Tibial nerve (tissue), 4 donors: ENCODE measurements around the gene BTG1.

Experiments
- EP300 ChIP-seq, 2 donors: sonication (generic); formaldehyde crosslinking; IDR thresholded peaks; one replicate each; pipeline ENCODE4 v1.6.1; 2017; ENCODE audit warnings: antibody characterized with exemption in 2 of 2, mild to moderate bottlenecking in 1 of 2
- POLR2A ChIP-seq, 2 donors: fragments of 450-650 bp; IDR thresholded peaks; one replicate each; pipeline ENCODE4 v1.6.1; 2017; ENCODE audit warnings: antibody characterized with exemption in 2 of 2, mild to moderate bottlenecking in 2 of 2, moderate library complexity in 2 of 2
- TF ChIP-seq, protein P1 (sequence below), 5 experiments: fragments of 200-600 bp in 3 of 5; fragments of 450-650 bp in 2 of 5; sonication (generic) in 3 of 5; IDR thresholded peaks; one replicate each; pipeline ENCODE4 v1.5.1; 2016 to 2019; ENCODE audit warnings: antibody characterized with exemption in 5 of 5, mild to moderate bottlenecking in 3 of 5, moderate library complexity in 2 of 5

DNA sequence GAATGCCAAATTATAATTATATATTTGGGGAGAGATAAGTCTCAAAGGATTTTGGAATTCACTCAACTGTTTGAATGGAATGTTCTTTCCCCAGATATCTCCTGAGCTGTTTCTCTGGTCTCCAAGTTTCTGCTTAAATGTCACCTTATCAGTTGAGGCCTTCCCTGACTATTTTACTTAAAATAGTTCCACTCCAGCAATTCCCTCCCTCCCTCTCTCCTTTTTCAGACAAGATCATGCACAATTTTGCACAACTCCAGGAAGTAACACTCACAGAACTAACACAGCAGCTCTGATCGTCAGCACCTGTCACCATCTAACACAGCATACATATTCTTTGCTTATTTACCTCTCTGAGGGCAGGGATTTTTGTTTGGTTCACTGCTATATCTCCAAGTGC lies 12.5 kb downstream of the BTG1 start:
- TF ChIP-seq, protein P1, sequence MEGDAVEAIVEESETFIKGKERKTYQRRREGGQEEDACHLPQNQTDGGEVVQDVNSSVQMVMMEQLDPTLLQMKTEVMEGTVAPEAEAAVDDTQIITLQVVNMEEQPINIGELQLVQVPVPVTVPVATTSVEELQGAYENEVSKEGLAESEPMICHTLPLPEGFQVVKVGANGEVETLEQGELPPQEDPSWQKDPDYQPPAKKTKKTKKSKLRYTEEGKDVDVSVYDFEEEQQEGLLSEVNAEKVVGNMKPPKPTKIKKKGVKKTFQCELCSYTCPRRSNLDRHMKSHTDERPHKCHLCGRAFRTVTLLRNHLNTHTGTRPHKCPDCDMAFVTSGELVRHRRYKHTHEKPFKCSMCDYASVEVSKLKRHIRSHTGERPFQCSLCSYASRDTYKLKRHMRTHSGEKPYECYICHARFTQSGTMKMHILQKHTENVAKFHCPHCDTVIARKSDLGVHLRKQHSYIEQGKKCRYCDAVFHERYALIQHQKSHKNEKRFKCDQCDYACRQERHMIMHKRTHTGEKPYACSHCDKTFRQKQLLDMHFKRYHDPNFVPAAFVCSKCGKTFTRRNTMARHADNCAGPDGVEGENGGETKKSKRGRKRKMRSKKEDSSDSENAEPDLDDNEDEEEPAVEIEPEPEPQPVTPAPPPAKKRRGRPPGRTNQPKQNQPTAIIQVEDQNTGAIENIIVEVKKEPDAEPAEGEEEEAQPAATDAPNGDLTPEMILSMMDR (IDR thresholded peaks at IDR 0.05) = no peak
- TF ChIP-seq POLR2A (IDR thresholded peaks at IDR 0.05) = no peak
- no peak for TF ChIP-seq EP300 (IDR thresholded peaks at IDR 0.05)
